SK-N-SH treated with all-trans-retinoic acid at 6 μM for 48 hours (cell line): ENCODE data around the gene BPI.

Source experiments
- ZNF8 ChIP-seq: fragments of 450-650 bp; formaldehyde crosslinking; IDR thresholded peaks from 2 replicates; pipeline ENCODE4 v1.5.0; 2020; ENCODE audit warnings: mild to moderate bottlenecking, moderate library complexity
- TF ChIP-seq, protein P1 (sequence below): fragments of 250-450 bp; sonication (Bioruptor Pico); IDR thresholded peaks from 2 replicates; pipeline ENCODE4 v1.8.0; 2020; ENCODE audit warnings: mild to moderate bottlenecking, moderate library complexity, borderline replicate concordance
- TF ChIP-seq, protein P2 (sequence below): fragments of 250-450 bp; sonication (Bioruptor Pico); IDR thresholded peaks from 2 replicates; pipeline ENCODE4 v1.5.1; 2020; ENCODE audit warnings: low read depth, mild to moderate bottlenecking, moderate library complexity

- TF ChIP-seq, protein P1, sequence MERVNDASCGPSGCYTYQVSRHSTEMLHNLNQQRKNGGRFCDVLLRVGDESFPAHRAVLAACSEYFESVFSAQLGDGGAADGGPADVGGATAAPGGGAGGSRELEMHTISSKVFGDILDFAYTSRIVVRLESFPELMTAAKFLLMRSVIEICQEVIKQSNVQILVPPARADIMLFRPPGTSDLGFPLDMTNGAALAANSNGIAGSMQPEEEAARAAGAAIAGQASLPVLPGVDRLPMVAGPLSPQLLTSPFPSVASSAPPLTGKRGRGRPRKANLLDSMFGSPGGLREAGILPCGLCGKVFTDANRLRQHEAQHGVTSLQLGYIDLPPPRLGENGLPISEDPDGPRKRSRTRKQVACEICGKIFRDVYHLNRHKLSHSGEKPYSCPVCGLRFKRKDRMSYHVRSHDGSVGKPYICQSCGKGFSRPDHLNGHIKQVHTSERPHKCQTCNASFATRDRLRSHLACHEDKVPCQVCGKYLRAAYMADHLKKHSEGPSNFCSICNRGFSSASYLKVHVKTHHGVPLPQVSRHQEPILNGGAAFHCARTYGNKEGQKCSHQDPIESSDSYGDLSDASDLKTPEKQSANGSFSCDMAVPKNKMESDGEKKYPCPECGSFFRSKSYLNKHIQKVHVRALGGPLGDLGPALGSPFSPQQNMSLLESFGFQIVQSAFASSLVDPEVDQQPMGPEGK (CRISPR knock-in tag) = no peak
- TF ChIP-seq ZNF8 (CRISPR knock-in tag) = no peak
- TF ChIP-seq, protein P2, sequence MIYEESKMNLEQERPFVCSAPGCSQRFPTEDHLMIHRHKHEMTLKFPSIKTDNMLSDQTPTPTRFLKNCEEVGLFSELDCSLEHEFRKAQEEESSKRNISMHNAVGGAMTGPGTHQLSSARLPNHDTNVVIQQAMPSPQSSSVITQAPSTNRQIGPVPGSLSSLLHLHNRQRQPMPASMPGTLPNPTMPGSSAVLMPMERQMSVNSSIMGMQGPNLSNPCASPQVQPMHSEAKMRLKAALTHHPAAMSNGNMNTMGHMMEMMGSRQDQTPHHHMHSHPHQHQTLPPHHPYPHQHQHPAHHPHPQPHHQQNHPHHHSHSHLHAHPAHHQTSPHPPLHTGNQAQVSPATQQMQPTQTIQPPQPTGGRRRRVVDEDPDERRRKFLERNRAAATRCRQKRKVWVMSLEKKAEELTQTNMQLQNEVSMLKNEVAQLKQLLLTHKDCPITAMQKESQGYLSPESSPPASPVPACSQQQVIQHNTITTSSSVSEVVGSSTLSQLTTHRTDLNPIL (CRISPR knock-in tag) = no peak
Observed at GRCh38 chr20:38349856-38350255, 45.9 kb downstream of the BPI start.
